HG03378 (cell line): ENCODE measurements around the gene SLC7A8.

ENCODE experiments used
- ATAC-seq: cut with Tn5 transposase; IDR thresholded peaks from one replicate; pipeline ENCODE4 v1.9.1; 2021; ENCODE audit warnings: mild to moderate bottlenecking, moderate library complexity; ENCODE audit not compliant: unreplicated experiment

SLC7A8 gene

DNA sequence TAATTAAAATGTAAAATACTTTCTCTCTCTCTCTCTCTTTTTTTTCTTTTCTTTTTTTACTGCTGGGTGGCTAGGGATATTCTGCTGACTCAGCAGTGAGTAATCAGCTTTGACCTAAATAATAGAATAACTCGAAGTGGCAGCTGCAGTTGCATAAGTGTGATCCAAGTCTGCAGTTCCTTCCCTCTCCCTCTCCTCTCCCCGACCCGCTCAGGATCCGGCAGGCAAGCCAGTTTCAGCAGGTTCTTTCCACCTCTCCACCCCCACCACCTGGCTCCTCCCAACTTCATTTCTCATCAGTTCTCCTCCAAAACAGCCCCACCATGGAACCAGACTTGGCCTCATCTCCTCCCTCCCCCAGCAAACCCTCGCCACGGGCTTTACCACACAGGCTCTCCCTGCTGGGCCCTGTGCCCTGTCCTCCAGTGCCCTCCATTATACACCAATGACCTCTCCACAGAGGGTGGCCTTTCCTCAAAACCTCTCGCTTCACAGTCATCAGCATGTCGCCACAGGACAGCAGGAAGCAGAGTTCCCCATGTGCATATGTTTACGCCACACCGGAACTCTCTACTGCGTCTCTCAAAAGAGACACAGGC is 22.4 kb downstream of the SLC7A8 start:
- no peak for ATAC-seq

DNA sequence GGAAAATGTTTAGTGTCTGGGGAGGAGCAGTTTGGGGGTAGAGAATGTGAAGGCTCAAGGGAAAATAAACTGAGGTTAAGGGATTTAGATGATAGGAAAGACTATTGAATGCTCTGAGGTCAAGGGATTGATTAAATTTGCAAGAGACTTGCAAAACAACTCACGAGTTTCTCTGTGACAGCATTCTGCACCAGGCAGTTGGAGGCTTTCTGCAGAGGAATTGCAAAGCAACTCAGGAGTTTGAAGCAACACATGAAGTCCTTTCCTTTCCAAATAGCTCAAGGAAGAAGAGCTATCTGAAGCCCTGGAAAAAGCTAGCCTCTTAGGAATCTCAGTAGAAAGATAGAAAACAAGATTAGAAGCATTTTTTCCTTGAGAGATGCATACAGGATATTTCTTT is 23.9 kb downstream of the SLC7A8 start:
- ATAC-seq = no peak

- no peak for ATAC-seq
Measured at GRCh38 chr14:23158779-23159178, 24.7 kb downstream of the SLC7A8 start.

DNA sequence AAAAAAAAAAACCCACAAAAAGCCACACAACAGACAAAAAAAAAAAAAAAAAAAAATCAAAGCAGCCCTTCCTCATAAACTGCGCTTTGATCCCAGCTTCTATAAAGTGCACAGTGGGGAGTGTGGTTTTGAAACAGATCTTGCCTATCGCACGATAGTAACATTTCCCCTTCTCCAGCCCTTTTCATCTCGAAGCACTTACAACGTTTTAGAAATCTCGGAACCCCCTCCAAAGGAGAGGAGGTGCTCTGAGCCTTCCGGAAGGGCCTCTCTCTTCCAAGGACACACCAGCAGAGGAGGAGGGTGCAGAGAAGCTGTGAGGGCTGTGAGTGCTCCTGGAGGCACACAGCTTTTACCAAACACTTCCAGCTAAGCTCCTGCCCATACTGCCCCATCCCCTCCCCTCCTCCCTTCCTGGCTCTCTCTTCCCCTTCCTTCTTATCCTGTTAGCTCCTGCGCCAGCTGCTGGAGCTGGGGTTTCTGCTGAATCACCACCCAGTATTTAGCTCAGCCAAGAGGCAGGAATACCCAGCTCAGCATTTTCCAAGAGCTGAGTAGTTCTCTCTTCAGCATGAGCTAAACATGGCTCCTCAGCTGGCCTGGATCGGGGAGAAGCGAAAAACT is 28.4 kb downstream of the SLC7A8 start:
- no peak for ATAC-seq

DNA sequence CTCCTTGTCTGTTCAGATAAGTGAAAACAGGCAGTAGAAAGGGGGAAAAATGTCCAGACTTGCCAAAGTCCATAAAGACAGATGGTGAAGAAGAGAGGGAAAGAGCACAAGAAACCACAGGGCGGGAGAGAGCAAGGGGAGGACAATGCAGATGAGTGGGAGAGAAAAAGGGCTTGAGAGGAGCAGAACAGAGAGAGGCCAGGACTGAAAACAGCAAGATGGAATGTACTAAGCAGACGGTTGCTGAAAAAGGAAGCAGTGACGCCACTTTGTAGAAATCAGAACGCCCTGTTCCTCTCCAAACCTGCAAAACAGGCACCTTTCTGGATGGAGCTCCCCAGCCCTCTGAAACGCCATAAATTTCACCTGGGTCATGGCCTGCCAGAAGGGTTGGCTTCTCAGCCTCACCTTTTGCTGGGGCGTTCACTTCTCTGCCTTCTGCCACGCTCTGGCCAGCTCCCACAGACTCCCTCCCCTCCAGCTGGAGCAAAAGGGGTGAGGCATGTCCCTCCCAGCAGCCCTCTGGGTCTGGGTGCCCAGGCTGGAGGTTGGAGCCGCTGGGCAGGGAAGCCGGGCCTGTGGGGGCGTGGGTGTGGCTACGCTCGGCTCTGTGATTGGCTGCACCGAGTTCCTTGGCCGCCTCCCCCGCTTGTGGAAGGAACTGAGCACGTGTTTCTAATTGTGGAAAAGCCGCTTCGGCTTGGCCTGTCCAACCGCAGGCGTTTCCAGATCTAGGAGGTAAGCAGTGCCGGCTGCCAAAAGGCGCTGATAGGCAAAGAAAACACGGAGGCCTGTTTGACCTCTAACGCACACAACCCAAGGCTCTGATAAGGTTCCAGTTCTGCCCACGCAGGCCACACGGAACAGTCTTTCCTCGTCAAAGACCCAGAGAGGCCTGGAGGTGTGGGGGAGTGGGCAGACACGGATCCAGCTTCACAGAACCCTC is 29.3 kb downstream of the SLC7A8 start:
- no peak for ATAC-seq

DNA sequence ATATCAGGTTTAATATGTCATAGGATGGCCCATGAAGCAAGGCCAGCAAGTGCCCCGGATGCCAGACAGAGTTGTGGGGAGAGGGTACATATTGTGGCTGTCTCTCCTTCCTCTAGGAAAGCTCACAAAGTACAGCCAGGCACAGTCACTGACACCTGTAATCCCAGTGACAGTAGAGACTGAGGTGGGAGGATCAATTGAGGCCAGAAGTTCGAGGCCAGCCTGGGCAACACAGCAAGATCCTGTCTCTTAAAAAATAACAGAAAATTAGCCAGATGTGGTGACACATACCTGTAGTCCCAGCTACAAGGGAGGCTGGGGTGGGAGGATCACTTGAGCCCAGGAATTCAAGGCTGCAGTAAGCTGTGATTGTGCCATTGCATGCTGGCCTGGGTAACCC is 32.1 kb downstream of the SLC7A8 start:
- ATAC-seq = no peak

- ATAC-seq = no peak
Measured at GRCh38 chr14:23149745-23150144, 33.7 kb downstream of the SLC7A8 start.

DNA sequence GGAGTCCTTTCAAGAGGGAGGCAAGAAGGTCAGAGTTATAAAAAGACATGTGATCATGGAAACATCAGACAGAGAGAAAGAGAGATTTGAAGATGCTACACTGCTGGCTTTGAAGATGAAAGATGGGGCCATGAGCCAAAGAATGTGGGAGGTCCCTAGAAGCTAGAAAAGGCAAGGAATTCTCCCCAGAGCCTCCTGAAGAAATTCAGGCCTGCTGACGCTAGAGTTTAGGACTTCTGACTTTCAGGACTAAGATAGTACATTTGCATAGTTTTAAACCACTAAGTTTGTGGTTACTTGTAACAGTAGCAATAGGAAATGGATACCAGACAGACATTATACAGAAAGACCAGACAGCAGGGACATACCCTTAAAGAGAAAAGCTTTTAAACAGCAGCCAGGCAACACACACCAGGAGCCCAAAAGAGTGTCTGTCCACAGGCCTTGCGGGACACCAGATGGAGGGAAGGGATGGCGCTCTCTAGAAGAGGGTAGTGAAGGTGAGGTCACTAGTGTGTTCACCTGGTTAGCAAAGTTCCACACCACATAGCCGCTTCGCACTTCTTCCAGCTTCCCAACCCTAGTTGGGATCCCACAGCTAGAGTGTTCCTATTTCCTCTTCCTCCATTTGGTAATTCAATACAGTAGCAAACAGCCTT is 34.7 kb downstream of the SLC7A8 start:
- no peak for ATAC-seq

GRCh38 chr14:23147676-23148075 is 35.8 kb downstream of the SLC7A8 start:
- no peak for ATAC-seq

DNA sequence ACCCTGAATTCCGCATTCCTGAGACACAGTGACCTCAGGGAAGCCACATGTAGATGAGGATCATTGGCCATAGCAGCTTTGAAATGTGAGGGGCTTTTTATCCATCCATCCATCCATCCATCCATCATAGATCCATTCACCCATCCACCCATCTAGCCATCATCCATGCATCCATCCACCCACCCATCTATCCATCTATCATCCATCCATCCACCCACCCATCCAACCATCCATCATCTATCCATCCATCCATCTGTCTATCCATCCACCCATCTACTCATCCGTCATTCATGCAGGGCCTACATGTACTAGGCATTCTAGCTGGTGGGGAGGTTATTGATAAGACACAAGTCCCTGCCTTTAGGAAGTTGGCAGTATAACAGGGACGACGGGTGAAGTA is 36.5 kb downstream of the SLC7A8 start:
- ATAC-seq = no peak

DNA sequence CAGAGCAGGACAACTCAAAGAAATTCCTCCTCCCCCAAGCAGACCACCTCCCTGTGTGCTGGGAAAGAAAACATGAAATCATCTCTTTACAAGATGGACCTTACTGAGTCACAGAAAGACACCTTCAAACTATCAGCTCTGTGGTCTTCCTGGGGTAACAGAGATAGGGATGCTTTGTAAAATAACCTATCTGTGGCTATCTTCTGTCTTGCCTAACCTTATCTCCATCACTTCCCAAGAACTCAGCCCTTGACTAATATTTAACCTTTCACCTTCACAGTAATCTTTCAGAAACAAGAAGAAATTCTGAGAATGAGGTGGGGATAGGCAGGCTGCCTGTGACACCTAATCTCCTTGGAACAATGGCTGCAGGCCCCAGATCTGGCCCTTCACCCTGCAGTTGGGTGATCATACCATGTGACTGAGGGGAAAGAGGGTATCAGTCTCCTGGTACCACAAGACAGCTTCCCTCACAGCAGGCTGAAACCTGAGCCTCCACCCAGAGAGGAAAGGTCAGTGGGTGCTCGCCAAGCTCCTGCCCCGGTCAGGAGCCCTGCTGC is 37.0 kb downstream of the SLC7A8 start:
- ATAC-seq = no peak

- no peak for ATAC-seq
Measured at GRCh38 chr14:23145794-23146350, 37.6 kb downstream of the SLC7A8 start.

GRCh38 chr14:23143911-23144310 is 39.5 kb downstream of the SLC7A8 start:
- no peak for ATAC-seq

DNA sequence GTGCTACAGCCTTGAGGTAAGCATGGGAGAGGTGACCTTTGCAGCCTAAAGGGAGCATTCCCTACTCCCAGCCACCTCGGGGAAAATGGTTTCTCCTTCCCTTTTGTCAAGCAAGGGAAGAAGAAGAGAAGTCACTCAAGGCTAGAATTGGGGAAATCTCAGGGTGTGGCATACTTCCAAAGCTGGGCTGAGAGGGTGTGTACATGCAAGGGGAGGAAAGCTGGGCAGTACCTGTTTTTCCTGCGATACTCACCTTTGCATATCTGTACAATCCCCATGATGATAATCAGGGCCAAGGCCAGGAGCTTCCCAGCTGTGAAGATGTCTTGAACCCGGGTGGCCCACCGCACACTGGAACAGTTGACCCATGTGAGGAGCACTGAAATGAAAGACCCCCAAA is 40.6 kb downstream of the SLC7A8 start:
- ATAC-seq = no peak

GRCh38 chr14:23141706-23142444 is 41.6 kb downstream of the SLC7A8 start:
- ATAC-seq = no peak

GRCh38 chr14:23140371-23140770 is 43.1 kb downstream of the SLC7A8 start:
- no peak for ATAC-seq

DNA sequence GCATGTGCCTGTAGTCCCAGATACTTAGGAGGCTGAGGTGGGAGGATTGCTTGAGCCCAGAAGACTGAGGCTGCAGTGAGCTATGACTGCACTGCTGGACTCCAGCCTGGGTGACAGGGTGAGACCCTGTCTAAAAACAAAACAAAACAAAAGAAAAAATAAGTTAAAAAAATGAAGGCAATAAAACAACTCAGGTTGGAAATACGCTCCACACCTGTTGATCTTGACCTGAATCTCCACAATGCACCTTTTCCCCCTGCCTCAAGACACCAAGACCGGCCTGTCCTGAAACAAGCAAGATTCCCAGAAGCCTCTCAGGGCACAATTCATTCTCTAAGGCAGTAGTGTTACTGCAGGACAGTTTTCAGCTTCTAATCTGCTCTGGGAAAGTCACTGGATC is 43.6 kb downstream of the SLC7A8 start:
- no peak for ATAC-seq

DNA sequence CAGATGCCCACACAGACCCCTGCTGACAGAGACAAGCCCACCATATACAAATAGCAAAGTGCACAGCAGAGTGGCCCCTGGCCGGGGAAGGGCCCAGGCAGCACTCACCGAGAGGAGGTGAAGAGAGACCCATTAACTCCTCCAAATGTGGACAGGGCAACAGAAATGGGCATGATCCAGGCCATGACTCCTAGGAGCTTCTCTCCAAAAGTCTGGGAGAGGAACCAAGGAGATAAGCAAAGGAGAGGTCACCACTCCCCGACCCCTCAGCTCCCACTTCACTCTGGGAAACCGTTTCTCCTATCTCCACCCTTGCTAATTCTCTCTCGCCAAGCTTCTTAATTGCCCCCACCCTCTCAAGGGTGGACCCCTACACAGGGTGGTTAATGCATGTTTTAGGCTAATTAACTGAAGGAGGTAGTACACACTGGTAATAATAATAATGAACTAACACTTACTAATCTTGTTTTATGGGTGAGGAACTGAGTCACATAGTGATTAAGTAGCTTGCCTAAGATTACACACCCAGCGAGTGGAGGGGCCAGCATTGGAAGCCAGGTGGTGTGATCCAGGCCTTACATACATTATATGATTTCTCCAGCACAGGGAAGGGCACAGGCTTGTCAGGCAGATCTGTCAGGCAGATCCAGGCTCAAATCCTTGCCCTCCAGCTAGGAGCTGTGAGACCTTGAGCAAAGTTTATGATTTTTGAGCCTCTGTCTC is 45.5 kb downstream of the SLC7A8 start:
- no peak for ATAC-seq

- ATAC-seq = no peak
Measured at GRCh38 chr14:23137192-23137812, 46.2 kb downstream of the SLC7A8 start.
